KG1 (cell line): ENCODE measurements around the gene PAX2.

ENCODE experiments used
- DNase-seq: peaks from one replicate; lab custom pipeline; 2025; lab: John Stamatoyannopoulos, UW

The PAX2 gene

DNA sequence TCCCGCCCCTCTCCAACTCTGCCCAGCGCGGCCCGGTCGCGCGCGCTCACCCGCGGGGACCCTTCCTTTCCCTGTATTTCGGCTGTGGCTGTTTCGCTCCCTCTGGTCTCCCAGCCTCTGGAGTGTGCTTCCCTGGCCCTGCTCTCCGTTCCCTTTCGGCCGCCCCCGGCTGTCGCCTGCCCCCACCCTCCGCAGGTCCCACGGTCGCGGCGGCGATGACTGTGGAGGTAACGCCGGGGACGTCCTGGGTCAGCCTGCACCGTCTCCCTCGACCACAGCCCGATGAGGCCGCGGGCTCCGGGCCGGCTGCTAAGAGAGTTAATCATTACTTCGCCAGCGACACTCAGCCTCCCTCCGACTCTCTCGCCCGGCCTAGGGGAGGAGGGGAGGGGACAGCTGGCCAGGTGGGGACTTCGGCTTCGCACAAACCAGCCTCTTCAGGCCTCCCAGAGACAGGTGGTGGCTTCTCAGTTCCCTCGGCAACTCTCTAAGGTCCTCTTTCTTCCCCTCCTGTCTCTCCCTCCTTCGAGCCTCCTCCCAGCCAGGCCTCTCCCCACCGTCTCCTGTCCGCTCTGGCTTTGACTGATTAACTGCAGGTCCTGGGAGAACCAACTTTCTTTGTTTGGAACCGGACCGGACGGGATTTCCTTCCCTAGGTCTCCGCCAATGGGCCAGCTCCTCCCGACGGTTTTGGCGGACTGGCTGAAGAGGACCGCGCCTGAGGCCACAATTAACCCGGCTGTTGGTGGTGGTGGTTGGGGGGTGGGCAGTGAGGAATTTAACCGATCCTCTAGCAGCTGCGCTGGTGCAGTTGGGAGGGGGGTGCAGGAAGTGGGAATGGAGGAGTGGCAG lies 5.6 kb upstream of the PAX2 start:
- no peak for DNase-seq

DNA sequence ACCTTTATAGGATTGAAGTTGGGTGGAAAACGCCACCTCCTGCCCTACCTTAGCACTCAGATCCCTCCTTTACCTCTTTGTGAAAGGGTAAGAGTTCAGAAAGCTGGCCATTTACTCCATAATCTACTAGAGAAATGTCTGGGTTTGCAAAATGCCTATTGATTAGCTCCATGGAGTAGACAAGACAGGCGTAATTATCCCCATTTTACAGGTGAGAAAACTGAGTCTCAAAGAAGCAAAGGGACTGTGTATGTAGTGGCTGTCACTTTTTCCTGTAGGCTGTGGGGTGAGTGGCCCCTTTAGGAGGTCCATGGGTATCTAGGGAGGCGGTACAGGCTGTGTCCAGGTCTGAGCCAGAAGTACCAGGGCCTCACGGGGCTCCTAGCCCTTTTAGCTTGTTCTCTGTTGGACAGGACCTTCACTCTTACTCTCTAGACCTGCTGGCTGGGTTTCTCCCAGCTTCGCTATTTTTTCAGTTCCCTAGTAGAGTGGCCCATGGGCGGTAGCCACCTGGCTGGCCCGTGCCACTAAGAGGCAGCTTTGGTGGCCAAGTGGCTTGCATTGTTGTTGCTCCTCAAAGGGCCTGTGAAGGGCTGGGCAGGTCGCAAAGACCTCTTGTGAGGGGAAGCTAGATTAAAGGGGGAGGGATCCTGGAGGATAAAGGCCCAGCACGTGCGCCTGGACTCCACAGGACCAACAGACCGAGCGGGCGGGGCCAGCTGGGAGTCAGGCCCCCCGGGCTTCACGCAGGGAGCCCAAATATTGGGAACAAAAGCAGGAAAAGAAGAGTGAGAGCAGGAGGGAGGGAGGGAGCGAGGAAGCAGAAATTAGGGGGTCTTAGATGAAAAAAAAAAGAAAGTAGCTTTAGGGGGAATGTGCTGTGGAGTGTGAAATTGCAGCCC lies 4.7 kb upstream of the PAX2 start:
- no peak for DNase-seq

DNA sequence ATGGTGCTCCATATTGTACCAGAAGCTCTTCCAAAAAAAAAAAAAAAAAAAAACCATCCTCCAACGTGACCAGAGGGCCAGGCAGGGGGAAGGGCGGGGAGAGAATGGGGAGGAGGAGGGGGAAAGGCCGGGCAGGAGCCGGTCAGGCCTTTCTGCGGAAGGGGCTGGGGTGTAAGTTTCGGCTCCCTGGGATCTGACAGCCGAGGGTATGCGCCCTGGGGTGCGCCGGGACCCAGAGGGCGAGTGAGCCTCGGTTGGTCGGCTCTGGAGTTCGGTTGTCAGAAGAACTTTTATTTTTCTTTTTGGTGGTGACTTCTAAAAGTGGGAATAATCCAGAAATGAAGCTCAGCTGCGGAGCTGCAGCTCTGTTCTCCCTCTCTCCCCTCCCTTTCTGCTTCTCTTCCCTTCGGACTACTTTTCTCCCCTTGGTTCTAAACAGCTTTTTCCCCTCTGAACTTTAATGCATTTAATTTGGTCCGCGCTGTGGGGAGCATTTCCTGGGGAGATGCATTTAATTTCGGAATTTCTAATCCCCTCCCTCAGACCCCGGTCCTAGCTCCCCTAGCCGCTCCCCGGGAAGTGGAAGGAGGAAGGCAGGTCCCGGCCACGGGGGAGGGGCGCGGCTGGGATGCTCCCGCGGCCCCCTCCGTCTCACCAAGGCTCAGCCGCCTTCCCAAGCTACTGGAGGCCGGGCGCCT lies 3.9 kb upstream of the PAX2 start:
- no peak for DNase-seq

DNA sequence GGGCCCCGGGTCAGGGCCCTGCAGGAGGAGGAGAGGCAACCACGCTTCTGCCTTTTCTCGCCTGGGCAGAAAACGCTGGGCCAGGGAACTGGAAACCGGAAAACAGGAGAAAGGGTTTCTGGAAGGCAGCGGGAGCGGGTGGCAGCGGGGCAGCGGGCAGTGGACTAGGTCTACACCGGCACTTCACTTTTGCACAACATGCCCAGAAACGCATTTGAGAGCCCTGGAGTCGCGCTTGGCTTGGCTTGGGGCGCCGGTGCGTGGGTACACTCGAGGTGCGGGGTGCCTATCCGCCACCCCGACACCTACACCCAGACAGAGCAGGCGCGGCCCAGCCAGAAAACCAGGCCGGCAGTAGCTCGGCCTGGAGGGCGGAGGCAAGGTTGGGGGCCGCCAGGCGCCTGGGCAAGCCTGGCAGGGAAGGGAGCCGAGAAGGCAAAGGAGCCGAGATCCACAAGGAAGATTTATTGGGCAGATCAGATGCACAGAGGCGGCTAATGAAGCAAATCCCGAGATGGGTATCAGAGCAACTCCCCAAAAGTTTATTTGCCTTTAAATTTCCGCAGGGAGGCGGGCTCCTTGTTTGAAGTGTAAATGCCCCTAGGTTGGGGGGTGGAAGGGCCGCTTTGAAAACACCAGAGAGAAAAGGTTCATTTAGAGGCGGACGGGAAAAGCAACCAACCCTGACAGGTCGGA lies 3.2 kb upstream of the PAX2 start:
- DNase-seq = no peak

DNA sequence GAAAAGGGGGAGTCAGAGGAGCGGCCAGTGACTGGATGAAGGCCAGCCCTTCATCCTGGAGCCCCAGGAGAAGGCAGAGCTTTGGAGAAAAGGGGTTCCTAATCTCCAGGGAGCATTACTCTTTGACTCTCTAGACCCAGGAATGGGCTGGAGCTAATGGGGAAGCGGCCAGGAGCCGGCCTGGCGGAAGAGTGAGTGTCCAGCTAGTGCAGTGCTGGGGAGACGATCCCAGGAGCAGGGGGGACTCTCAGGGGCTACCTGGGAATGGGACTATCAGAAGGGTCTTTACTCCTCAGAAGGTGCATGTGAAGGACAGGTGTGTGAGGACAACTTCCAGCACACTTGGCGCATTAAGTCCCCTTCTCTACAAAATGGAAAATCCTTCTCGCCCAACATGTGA lies 2.4 kb upstream of the PAX2 start:
- DNase-seq = no peak

DNA sequence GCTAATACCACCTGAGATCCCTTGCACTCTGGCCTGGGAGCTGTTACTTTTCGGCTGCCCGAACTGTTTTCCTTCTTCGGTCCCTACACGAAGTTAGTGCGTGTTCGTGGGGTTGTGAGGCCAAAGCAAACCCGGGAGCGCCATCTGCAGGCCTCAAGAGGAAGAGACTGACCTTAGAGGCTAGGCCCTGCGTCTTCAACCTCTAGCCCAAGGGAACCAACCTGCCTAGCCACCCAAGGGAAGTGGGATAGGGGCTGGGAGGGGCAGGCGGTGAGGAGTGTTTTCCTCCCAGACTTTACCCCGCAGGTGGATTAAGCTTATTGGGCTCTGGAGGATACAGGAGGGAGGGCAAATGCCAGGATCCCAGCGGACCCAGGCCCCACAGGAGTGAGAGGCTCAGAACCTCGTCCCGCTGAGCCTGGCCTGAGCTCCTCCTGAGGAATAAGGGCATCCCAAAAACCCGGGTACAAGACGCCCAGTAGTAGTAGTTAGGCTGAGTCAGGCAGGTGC lies 1.7 kb upstream of the PAX2 start:
- DNase-seq = peak; percentile 29

DNA sequence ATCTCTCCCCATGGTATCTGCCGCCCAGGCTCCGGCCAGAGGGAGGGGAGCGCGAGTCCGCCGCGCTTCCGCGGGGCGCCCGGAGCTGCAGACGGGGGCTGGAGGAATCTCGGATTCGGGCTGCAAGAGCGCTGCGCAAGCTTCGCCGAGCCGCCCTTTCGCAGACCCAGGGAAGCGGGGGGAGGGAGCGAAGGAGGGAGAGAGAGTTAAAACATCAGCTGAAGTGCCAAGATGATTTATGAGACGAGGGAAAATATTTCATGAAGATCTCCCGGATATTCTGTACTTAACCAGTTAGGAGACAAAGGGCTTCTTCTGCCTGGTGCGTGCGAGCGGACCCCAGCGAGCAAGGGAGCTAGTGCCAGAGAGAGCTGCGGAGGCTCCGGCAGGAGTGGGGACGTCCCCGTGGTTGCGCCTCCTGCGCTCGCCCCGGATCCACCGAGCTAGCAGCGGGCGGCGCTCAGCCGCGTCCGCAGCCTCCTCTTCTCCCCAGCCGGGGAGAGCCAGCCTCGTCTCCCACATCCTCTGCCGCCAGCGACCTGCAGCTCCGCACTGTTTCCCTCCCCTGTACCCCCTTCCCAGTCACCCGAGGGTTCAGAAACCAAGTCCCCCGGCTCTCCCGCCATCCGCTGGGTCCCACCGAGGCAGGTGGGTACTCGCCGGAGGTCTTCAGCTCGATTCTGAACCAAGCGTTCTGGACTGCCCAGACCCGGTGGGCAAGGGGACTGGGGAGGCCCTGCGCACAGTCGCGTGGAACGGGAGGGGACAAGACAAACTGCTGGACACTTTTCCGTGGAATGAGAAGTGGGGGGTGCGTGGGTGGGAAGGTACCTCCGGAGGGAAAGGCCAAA lies 1.0 kb upstream of the PAX2 start:
- DNase-seq = no peak

DNA sequence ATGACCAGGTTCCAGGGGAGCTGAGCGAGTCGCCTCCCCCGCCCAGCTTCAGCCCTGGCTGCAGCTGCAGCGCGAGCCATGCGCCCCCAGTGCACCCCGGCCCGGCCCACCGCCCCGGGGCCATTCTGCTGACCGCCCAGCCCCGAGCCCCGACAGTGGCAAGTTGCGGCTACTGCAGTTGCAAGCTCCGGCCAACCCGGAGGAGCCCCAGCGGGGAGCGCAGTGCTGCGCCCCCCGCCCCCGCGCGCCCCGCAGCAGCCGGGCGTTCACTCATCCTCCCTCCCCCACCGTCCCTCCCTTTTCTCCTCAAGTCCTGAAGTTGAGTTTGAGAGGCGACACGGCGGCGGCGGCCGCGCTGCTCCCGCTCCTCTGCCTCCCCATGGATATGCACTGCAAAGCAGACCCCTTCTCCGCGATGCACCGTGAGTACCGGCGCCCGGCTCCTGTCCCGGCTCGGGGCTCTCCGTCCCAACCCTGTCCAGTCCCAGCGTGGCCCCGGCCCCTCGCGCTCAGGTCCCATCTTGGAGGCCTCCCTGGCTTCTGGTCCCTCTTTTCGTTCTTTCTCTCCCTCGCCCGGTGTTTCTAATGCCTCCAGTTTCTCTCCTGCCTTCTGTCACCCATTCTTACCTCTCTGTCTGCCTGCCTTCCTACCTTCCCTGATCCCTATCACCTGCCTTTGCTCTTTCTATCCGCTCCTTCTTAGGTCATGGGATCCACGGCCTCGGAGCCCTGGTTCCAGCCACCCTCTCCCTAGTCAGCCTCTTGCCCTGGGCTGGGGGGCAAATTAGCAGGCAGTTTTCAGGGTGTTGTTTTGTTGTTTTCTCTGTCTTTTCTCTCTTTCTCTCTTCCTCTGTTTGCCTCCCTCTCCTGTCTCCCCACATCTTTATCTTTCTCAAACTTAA lies 751 bp downstream of the PAX2 start:
- DNase-seq = no peak

DNA sequence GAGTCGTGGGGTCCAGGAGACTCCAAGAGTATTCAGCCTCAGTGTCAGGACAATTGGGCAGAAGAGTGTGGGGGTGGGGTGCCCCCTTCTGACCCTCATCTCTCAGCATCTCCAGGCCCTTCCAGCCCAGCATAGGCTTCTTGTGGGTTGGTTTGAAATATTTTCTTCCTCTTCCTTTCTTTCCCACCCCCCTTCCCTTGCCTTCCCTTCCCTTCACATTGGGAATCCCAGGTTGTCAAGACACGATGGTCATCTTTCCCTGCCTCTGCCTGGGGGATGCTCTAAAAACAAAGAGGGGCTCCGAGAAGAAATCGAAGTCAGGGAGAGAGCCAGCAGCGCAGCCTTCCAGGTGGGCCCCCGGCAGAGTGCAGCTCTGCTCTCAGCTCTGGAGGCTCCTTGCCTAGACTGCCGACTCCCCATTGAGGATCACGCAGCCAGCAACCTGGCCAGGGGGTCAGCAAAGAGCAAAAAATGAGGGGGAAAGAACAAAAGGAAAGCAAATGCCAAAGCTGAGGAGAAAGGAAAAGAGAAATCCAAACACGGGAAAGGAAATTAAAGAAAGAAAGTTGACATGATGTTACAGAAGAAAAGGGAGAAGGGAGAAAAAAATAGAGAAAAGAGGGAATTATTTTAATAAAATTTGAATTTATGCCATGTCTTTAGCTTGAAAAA lies 1.5 kb downstream of the PAX2 start:
- no peak for DNase-seq

DNA sequence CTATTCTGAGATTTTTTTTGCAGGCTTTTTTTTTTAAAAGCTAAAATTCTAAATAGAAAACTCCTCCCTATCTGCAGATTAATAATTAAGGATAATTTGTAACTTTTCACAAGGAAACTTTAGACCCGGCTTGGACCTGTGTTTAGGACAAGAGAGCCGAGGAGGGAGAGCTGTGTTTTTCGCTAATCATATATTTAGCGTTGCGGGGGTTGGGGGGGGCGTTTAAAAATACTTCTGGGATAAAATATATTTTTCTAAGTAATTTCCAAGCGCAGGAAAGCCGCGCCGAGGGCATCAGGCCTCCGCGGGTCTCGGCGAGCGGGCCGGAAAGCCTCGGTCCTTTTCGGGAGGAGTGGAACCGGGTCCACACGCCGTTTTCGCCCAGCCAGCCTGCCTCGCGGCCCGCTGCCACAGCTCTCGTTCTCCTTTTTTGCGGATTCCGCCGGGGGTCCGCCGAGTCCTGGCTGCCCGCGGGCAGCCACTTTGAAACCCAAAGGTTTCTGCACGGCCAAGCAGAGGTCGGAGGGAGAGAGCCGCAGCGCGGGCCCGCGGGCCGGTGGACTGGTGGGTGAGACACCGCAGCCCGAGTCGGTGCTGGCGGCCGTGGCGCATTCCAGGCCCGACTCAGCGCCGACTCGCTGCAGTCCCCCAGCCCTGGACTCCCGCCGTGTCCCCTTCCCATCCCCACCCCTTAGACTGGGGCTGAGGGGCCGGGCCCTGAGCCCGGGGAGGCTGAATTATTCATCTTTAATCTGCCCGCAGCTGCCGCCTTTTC lies 2.3 kb downstream of the PAX2 start:
- no peak for DNase-seq

DNA sequence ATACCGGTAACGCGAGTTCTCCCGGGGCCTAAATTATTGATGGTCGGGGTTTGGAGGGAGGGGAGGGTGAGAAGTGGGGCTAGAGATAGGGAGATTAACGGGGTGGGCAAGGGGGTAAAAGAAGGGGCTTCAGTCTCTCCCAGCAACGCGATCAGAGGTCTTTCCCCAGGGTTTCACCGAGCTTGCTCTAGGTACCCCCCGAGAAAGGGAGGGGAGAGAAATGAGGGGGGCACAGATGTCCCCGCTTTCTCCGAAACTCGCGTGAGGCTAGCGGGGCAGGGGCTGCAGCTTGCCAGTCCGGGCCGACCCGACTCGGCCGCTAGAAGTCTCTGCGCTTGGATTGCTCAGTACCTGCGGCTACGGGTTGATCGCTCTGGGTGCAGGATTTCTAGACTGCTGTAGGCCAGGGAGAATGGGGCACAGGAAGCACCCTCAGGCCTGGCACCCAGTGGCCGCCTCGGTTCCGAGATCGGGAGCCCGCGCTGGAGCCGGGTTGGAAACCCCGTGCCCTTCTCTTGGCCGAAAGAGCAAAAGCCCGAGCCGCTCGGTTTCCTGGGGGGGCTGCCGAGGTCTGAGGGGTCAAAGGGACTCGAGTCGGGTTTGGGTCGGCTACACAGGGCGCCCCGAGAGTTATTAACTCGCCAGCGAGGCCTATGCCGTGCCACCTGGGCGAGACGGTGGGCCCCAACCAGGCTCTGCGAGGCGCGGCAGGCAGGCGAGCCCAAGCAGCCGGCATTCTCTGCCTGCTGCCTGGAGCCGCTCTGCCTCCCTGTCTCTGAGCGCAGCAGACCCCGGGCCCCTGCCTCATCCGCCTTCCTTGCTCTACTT lies 3.1 kb downstream of the PAX2 start:
- no peak for DNase-seq

DNA sequence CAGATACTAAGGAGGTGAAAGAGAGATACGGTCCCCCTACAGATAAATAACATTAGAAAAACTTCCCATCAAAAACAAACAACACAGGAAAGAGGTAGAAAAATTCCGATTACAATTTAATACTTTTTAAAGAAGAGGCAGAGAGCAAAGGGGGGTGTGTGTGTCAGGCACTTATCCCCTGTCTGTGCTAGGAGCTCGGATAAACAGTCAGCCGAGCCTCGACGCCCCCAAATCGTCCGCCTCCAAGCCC lies 3.6 kb downstream of the PAX2 start:
- no peak for DNase-seq

DNA sequence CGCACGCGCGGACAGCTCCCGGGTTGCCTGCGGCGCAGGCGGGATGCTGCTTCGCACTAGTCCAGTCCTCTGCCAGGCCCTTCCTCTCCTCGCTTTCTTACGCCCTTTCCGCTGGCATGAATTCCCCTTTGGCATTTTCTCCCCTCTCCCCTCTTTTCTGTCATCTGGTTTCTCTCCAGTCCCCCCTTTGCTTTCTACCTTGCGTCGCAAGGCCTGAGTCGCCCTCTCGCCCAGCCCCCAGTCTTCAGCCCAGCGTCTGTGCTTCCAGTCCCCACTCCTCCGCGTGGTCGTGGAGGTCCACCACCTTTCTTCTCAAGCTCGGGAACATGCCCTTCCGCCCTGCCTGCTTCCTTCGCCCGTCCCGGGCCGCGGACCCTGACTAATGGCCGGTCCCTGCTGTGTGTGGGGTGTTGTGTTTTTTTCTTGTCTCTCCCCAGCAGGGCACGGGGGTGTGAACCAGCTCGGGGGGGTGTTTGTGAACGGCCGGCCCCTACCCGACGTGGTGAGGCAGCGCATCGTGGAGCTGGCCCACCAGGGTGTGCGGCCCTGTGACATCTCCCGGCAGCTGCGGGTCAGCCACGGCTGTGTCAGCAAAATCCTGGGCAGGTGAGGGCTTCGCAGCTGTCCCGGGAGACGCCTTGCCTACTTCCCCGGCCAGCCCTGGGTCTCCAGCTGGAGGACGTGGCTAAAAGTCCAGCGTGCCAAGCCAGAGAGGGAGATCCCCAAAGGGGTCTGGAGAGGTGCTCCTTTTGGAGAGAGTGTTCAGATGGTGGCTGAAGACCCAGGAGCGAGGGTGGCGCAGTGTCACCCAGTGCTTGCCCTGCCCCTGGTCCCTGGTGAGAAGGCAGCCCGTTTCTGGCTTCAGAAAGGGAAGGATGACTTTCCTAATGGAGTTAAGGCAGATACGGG lies 4.2 kb downstream of the PAX2 start:
- DNase-seq = no peak

DNA sequence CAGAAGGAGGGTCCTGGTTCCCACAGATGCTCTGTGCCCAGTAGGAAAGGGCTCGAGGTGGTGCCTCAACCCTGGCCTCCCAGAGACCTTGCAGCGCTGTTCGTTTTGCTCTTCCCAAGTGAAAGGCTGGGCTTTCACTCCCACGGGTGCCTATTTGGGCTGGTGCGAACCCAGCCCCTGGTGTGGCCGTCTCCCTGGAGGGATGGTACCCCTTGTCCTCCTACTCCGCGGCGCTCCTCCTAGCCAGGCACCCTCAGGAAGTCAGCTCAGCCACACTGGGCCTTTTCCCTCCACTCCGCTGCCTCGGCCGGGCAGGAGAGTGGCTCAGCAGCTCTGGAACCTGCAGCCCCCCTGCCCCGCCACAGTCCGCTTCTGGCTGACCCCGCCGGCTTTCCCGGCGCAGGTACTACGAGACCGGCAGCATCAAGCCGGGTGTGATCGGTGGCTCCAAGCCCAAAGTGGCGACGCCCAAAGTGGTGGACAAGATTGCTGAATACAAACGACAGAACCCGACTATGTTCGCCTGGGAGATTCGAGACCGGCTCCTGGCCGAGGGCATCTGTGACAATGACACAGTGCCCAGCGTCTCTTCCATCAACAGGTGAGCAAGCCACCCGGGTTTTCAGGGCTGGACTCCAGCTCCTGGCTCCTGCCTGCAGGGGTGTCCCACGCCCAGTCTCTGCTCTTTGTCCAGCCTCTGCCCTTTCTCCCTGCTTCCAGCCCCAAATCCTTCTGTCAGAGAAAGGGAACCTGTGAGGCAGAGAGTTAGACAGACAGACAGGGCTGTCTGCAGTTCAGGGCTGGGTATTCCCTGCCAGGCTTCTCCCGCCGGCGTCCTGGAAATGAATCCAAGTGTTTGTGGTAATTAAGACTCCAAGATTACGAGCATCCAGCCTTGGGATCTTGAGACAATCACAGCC lies 5.2 kb downstream of the PAX2 start:
- DNase-seq = no peak

DNA sequence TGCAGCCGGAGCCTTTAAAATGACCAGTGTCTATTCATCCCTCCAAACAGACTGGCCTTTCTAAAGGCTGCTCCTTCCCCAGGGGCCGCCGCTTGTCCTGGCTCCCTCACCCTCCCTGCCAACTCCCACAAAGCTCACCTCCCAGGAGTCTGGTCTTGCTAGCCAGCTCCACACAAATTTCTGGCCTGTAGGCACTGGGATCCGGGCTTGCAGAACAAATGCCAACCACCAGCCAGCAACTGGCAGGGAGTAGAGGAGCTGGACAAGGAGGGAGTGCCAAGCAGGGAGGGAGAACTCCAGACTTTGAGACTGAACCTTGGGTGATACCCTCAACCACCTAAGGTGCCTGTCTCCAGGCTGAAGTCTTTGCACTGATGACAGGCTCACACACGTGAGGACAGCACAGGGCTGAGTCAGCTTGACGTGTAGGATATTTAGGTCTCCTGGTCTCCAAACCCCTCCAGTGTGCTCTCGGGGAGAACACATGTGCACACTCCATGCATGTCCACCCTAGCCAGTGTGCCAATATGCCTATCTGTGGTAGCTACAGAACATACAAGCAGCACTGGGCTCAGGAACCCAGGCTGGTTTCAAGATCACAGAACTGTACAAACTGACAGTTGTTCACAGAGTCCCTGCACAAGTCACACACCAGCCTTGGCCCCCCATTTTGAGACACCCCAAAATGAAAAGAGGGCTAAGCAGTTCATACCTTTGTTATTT lies 6.0 kb downstream of the PAX2 start:
- DNase-seq = no peak
